GM20000 (cell line): ENCODE results near the gene PLD5.

Experiments used
- DNase-seq: peaks from one replicate; pipeline ENCODE4 v3.0.0; 2012; ENCODE audit warnings: low spot score
- CTCF ChIP-seq: IDR thresholded peaks from 2 replicates; pipeline ENCODE4 v1.5.1; 2012; ENCODE audit warnings: mild to moderate bottlenecking, control low read depth; ENCODE audit errors: extremely low read depth, missing control alignments

The PLD5 gene

GRCh38 chr1:242425232-242425631 is 99.3 kb downstream of the PLD5 start:
- TF ChIP-seq CTCF = no peak

GRCh38 chr1:242416657-242417056 is 107.8 kb downstream of the PLD5 start:
- TF ChIP-seq CTCF = no peak

More at GRCh38 chr1:242425232-242425631, 99.3 kb downstream of the PLD5 start:
- DNase-seq = no peak

GRCh38 chr1:242412921-242413320 is 111.6 kb downstream of the PLD5 start:
- no peak for DNase-seq
- TF ChIP-seq CTCF = no peak

More at GRCh38 chr1:242416657-242417056, 107.8 kb downstream of the PLD5 start:
- no peak for DNase-seq

- TF ChIP-seq CTCF = no peak
- no peak for DNase-seq
These were observed 112.6 kb downstream of the PLD5 start for GRCh38 chr1:242411901-242412300.

- DNase-seq = no peak
- TF ChIP-seq CTCF = no peak
These were observed 118.5 kb downstream of the PLD5 start for GRCh38 chr1:242405947-242406346.

- DNase-seq = no peak
- TF ChIP-seq CTCF = no peak
These were observed 120.2 kb downstream of the PLD5 start for GRCh38 chr1:242404296-242404695.

GRCh38 chr1:242402956-242403355 is 121.5 kb downstream of the PLD5 start:
- DNase-seq = no peak
- TF ChIP-seq CTCF = no peak
